Keratinocyte (primary cell): ENCODE data around the gene C19orf85. TPM values are rescaled to one million over a fixed set of nuclear protein-coding genes. Genes with fewer than 3 reads are reported as not detected.

ENCODE experiments used
- DNase-seq: peaks from one replicate; pipeline ENCODE4 v3.0.0-alpha.2; 2011; ENCODE audit warnings: low read depth, missing footprints, low spot score
- FAIRE-seq: peaks from 2 replicates; lab custom pipeline; 2011; peaks lifted over from hg19 to GRCh38; lab: Jason Lieb, UNC
- H2AFZ ChIP-seq: 2 replicates; pipeline ENCODE4 v1.6.0; 2012; ENCODE audit warnings: low read length, control low read depth, inconsistent platforms; ENCODE audit not compliant: control insufficient read depth
- H3K27ac ChIP-seq: 2 replicates; pipeline ENCODE4 v1.5.1; 2011; ENCODE audit warnings: low read length; ENCODE audit not compliant: control insufficient read depth, insufficient read depth
- H3K27me3 ChIP-seq: 3 replicates; pipeline ENCODE4 v1.6.0; 2011; ENCODE audit warnings: low read length; ENCODE audit not compliant: control insufficient read depth, insufficient read depth; ENCODE audit errors: extremely low read depth
- H3K36me3 ChIP-seq, 2 experiments: 2 replicates in 1 of 2; 3 replicates in 1 of 2; pipeline ENCODE4 v1.5.1; 2011; ENCODE audit warnings: low read length in 2 of 2, mild to moderate bottlenecking in 1 of 2; ENCODE audit not compliant: control insufficient read depth in 2 of 2, insufficient read depth in 2 of 2; ENCODE audit errors: extremely low read depth in 1 of 2
- H3K4me1 ChIP-seq: 3 replicates; pipeline ENCODE4 v1.5.1; 2011; ENCODE audit warnings: low read length; ENCODE audit not compliant: control insufficient read depth, insufficient read depth; ENCODE audit errors: extremely low read depth
- H3K4me2 ChIP-seq: 3 replicates; pipeline ENCODE4 v1.6.0; 2011; ENCODE audit warnings: low read depth, low read length; ENCODE audit not compliant: control insufficient read depth, insufficient read depth; ENCODE audit errors: extremely low read depth
- H3K4me3 ChIP-seq, 3 experiments: fragments of 200-600 bp in 1 of 3; sonication (generic) in 1 of 3; 2 replicates in 2 of 3; 3 replicates in 1 of 3; pipeline ENCODE4 v1.5.1; 2011 to 2016; ENCODE audit warnings: low read length in 3 of 3, mild to moderate bottlenecking in 3 of 3, control low read depth in 2 of 3, inconsistent platforms in 1 of 3, low read depth in 1 of 3, mixed read lengths in 1 of 3, mixed run types in 1 of 3, moderate library complexity in 1 of 3; ENCODE audit not compliant: control insufficient read depth in 2 of 3, insufficient read depth in 2 of 3; ENCODE audit errors: extremely low read depth in 1 of 3
- H3K79me2 ChIP-seq: 2 replicates; pipeline ENCODE4 v1.6.0; 2012; ENCODE audit warnings: low read length; ENCODE audit not compliant: control insufficient read depth, insufficient read depth
- H3K9ac ChIP-seq: 3 replicates; pipeline ENCODE4 v1.6.0; 2011; ENCODE audit warnings: low read length; ENCODE audit not compliant: control insufficient read depth, insufficient read depth; ENCODE audit errors: extremely low read depth
- H3K9me1 ChIP-seq: 3 replicates; pipeline ENCODE4 v1.6.0; 2011; ENCODE audit warnings: low read length; ENCODE audit not compliant: control insufficient read depth, insufficient read depth; ENCODE audit errors: extremely low read depth
- H3K9me3 ChIP-seq: 2 replicates; pipeline ENCODE4 v1.5.1; 2012; ENCODE audit warnings: low read depth, low read length; ENCODE audit not compliant: control insufficient read depth
- H4K20me1 ChIP-seq: 3 replicates; pipeline ENCODE4 v1.6.0; 2011; ENCODE audit warnings: low read length; ENCODE audit not compliant: control insufficient read depth, insufficient read depth; ENCODE audit errors: extremely low read depth
- CTCF ChIP-seq, 3 experiments: IDR thresholded peaks in 1 of 3; conservative IDR thresholded peaks in 1 of 3; optimal IDR thresholded peaks in 1 of 3; 2 replicates in 2 of 3; 3 replicates in 1 of 3; pipeline versions ENCODE3 to v1.5.1; 2011; ENCODE audit warnings: low read length in 3 of 3, mild to moderate bottlenecking in 3 of 3, moderate library complexity in 2 of 3, control low read depth in 1 of 3, inconsistent platforms in 1 of 3; ENCODE audit not compliant: insufficient read depth in 2 of 3; ENCODE audit errors: extremely low read depth in 1 of 3
- EZH2 ChIP-seq: IDR thresholded peaks from one replicate; pipeline ENCODE4 v1.6.1; 2012; ENCODE audit warnings: inconsistent platforms, mild to moderate bottlenecking, low read length, moderate library complexity
- dilution Hi-C: fragments of 300-500 bp; cut with MboI; formaldehyde crosslinking; loops from one replicate; pipeline ENCODE4 v1.7.0; 2020; ENCODE audit warnings: low sequenced_read_pairs; ENCODE audit not compliant: extremely low pct_ligation_motif_present
- polyA plus RNA-seq, 5 experiments: library from polyadenylated mRNA; depleted of rRNA in 3 of 5; stranded (reverse) in 3 of 5; stranded (forward) in 1 of 5; unstranded in 1 of 5; fragments of >200 nt; gene quantifications; 1 replicate in 1 of 5; 2 replicates in 3 of 5; 3 replicates in 1 of 5; pipeline versions ENCODE4 v1.2.1 to v1.2.3, GENCODE V29; 2011 to 2012; ENCODE audit warnings: missing spikeins in 2 of 5, low read depth in 1 of 5, low replicate concordance in 1 of 5

The C19orf85 gene
- polyA plus RNA-seq, 1 donor (not counting 4 experiments of a cell fraction or from before 2014, with no cell fraction given), result not detected

GRCh38 chr19:55495646-55496349, 31.2 kb upstream of the C19orf85 start:
- dilution Hi-C loops, result no loop called here
- no peaks in the 10 kb centered on the region for H3K36me3 ChIP-seq
- H3K9me3 ChIP-seq, result no peaks in the 10 kb centered on the region
- peaks cover 6% of the 10 kb centered on the region for H3K4me1 ChIP-seq
- DNase-seq (no peak), FAIRE-seq (no peak)
- H3K4me3 ChIP-seq, result no peak overlapping the region
- H3K9me1 ChIP-seq, result no peaks in the 10 kb centered on the region
- TF ChIP-seq EZH2, result no peak
- no peak for TF ChIP-seq CTCF (optimal IDR thresholded peaks at IDR 0.05 in 1 of 3, IDR thresholded peaks at IDR 0.05 in 1 of 3, conservative IDR thresholded peaks at IDR 0.05 in 1 of 3; ENCODE audit: extremely low read depth in 1 of 3, insufficient read depth in 2 of 3, low read length in 3 of 3)
- H3K9ac ChIP-seq, result no peak overlapping the region
- no peak overlapping the region for H2AFZ ChIP-seq
- H3K4me2 ChIP-seq, result no peak overlapping the region
- peaks cover 48% of the 10 kb centered on the region for H3K27me3 ChIP-seq
- H3K79me2 ChIP-seq, result no peaks in the 10 kb centered on the region
- no peak overlapping the region for H3K27ac ChIP-seq
- H4K20me1 ChIP-seq, result no peaks in the 10 kb centered on the region

- FAIRE-seq (no peak), DNase-seq (no peak)
- H4K20me1 ChIP-seq, result no peaks in the 10 kb centered on the region
- H3K9me1 ChIP-seq, result no peaks in the 10 kb centered on the region
- dilution Hi-C loops, result no loop called here
- H2AFZ ChIP-seq, result no peak overlapping the region
- no peaks in the 10 kb centered on the region for H3K9me3 ChIP-seq
- H3K27me3 ChIP-seq, result peaks cover 50% of the 10 kb centered on the region
- no peak overlapping the region for H3K9ac ChIP-seq
- no peaks in the 10 kb centered on the region for H3K36me3 ChIP-seq
- H3K27ac ChIP-seq, result no peak overlapping the region
- no peak overlapping the region for H3K4me2 ChIP-seq
- H3K79me2 ChIP-seq, result no peaks in the 10 kb centered on the region
- TF ChIP-seq EZH2 (no peak), CTCF (optimal IDR thresholded peaks at IDR 0.05 in 1 of 3, IDR thresholded peaks at IDR 0.05 in 1 of 3, conservative IDR thresholded peaks at IDR 0.05 in 1 of 3; ENCODE audit: extremely low read depth in 1 of 3, insufficient read depth in 2 of 3, low read length in 3 of 3) (no peak)
- no peak overlapping the region for H3K4me3 ChIP-seq
- H3K4me1 ChIP-seq, result peaks cover 6% of the 10 kb centered on the region
Observed at GRCh38 chr19:55494172-55494761, 29.7 kb upstream of the C19orf85 start.
